C4-2B (cell line): ENCODE data around the gene RGS17.

Experiments
- CTCF ChIP-seq: fragments of 450-650 bp; conservative IDR thresholded peaks from 2 replicates; pipeline ENCODE4 v1.5.1; 2017; ENCODE audit warnings: mild to moderate bottlenecking
- ZFX ChIP-seq: fragments of 450-650 bp; IDR thresholded peaks from 2 replicates; pipeline ENCODE4 v1.6.1; 2017

- no peak for TF ChIP-seq CTCF
- no peak for TF ChIP-seq ZFX
Measured at GRCh38 chr6:153045271-153045670, 85.8 kb downstream of the RGS17 start.
